Astrocyte of the hippocampus (primary cell): ENCODE results near the gene TIMM17B.

Source experiments
- DNase-seq: peaks from one replicate; pipeline ENCODE4 v3.0.0; 2011; ENCODE audit warnings: low read depth, low spot score

The TIMM17B gene

GRCh38 chrX:48897625-48898306 is at the start of gene TIMM17B, which contains the start of gene PQBP1:
TIMM17B (minus strand) TSS chrX:48897768; CDS start chrX:48897749, 19 bp downstream.
PQBP1 (plus strand) TSS chrX:48897930; CDS start chrX:48898510, 580 bp downstream.
- peak; percentile 96 for DNase-seq

- DNase-seq: peak; percentile 60
These were observed 48.2 kb upstream of the TIMM17B start for GRCh38 chrX:48945517-48946348.

GRCh38 chrX:48942895-48943294 is 45.3 kb upstream of the TIMM17B start:
- DNase-seq: no peak

GRCh38 chrX:48940404-48940955 is 42.9 kb upstream of the TIMM17B start:
- no peak for DNase-seq

- DNase-seq: no peak
These were observed 42.1 kb upstream of the TIMM17B start for GRCh38 chrX:48939524-48940228.

GRCh38 chrX:48938721-48939425 is 41.3 kb upstream of the TIMM17B start:
- no peak for DNase-seq

GRCh38 chrX:48937054-48937907 is 39.7 kb upstream of the TIMM17B start:
- peak; percentile 67 for DNase-seq

GRCh38 chrX:48936429-48937053 is 39.0 kb upstream of the TIMM17B start:
- no peak for DNase-seq

GRCh38 chrX:48935301-48935670 is 37.7 kb upstream of the TIMM17B start:
- no peak for DNase-seq

GRCh38 chrX:48934581-48935300 is 37.2 kb upstream of the TIMM17B start:
- no peak for DNase-seq

- DNase-seq: no peak
These were observed 36.2 kb upstream of the TIMM17B start for GRCh38 chrX:48933757-48934156.

- DNase-seq: no peak
These were observed 30.3 kb upstream of the TIMM17B start for GRCh38 chrX:48927736-48928382.

- no peak for DNase-seq
These were observed 29.6 kb upstream of the TIMM17B start for GRCh38 chrX:48927123-48927522.

GRCh38 chrX:48924270-48924669 is 26.7 kb upstream of the TIMM17B start:
- no peak for DNase-seq

- no peak for DNase-seq
These were observed 26.2 kb upstream of the TIMM17B start for GRCh38 chrX:48923771-48924170.

- no peak for DNase-seq
These were observed 23.1 kb upstream of the TIMM17B start for GRCh38 chrX:48920718-48921104.

- no peak for DNase-seq
These were observed 22.6 kb upstream of the TIMM17B start for GRCh38 chrX:48919947-48920717.

- no peak for DNase-seq
These were observed 21.8 kb upstream of the TIMM17B start for GRCh38 chrX:48919360-48919841.
